Panc1 (cell line): ENCODE data around the gene CCN2.

Experiments used
- CTCF ChIP-seq: fragments of 450-650 bp; IDR thresholded peaks from 2 replicates; pipeline ENCODE4 v1.5.1; 2017; ENCODE audit warnings: mild to moderate bottlenecking
- REST ChIP-seq, 2 experiments: IDR thresholded peaks; 2 replicates each; pipeline ENCODE4 v1.6.1; 2011 to 2012; ENCODE audit warnings: low read depth in 2 of 2, control low read depth in 1 of 2, low read length in 1 of 2, mild to moderate bottlenecking in 1 of 2, moderate library complexity in 1 of 2; ENCODE audit not compliant: insufficient read depth in 1 of 2

GRCh38 chr6:131998255-131998982 is 47.2 kb upstream of the CCN2 start:
- TF ChIP-seq CTCF (no peak), REST (IDR thresholded peaks at IDR 0.05; ENCODE audit: insufficient read depth in 1 of 2, low read depth in 2 of 2, low read length in 1 of 2) (no peak)
